ENCODE measurements around the gene CATSPERE.

Gene CATSPERE

GRCh38 chr1:244461245-244462071 is at the start of gene CATSPERE:
Gene CATSPERE, plus strand, starts transcription at chr1:244461273. Its CDS starts 157 bp downstream, at chr1:244461430.
- DNase-seq (ENCODE audit: low spot score) = peak; percentile 93

- DNase-seq (ENCODE audit: low spot score) = peak; percentile 55
These were observed 48.9 kb upstream of the CATSPERE start for GRCh38 chr1:244412176-244412575.

GRCh38 chr1:244413736-244414135 is 47.3 kb upstream of the CATSPERE start:
- no peak for DNase-seq (ENCODE audit: low spot score)

GRCh38 chr1:244414543-244414942 is 46.5 kb upstream of the CATSPERE start:
- no peak for DNase-seq (ENCODE audit: low spot score)

GRCh38 chr1:244419024-244419423 is 42.0 kb upstream of the CATSPERE start:
- no peak for DNase-seq (ENCODE audit: low spot score)

- no peak for DNase-seq (ENCODE audit: low spot score)
These were observed 38.9 kb upstream of the CATSPERE start for GRCh38 chr1:244422174-244422573.

GRCh38 chr1:244424649-244425334 is 36.3 kb upstream of the CATSPERE start:
- no peak for DNase-seq (ENCODE audit: low spot score)

- DNase-seq (ENCODE audit: low spot score) = no peak
These were observed 33.4 kb upstream of the CATSPERE start for GRCh38 chr1:244427647-244428046.

- DNase-seq (ENCODE audit: low spot score) = no peak
These were observed 31.3 kb upstream of the CATSPERE start for GRCh38 chr1:244429818-244430217.

GRCh38 chr1:244431166-244431565 is 29.9 kb upstream of the CATSPERE start:
- no peak for DNase-seq (ENCODE audit: low spot score)

GRCh38 chr1:244435562-244436205 is 25.4 kb upstream of the CATSPERE start:
- no peak for DNase-seq (ENCODE audit: low spot score)

GRCh38 chr1:244436336-244437085 is 24.6 kb upstream of the CATSPERE start:
- DNase-seq (ENCODE audit: low spot score) = no peak

GRCh38 chr1:244437086-244437468 is 24.0 kb upstream of the CATSPERE start:
- no peak for DNase-seq (ENCODE audit: low spot score)

- DNase-seq (ENCODE audit: low spot score) = no peak
These were observed 21.6 kb upstream of the CATSPERE start for GRCh38 chr1:244439391-244440032.

- DNase-seq (ENCODE audit: low spot score) = no peak
These were observed 18.2 kb upstream of the CATSPERE start for GRCh38 chr1:244442850-244443249.

GRCh38 chr1:244444854-244445253 is 16.2 kb upstream of the CATSPERE start:
- DNase-seq (ENCODE audit: low spot score) = peak; percentile 58

GRCh38 chr1:244445320-244446181 is 15.5 kb upstream of the CATSPERE start:
- no peak for DNase-seq (ENCODE audit: low spot score)

- DNase-seq (ENCODE audit: low spot score) = no peak
These were observed 14.0 kb upstream of the CATSPERE start for GRCh38 chr1:244447024-244447423.

GRCh38 chr1:244447552-244447951 is 13.5 kb upstream of the CATSPERE start:
- DNase-seq (ENCODE audit: low spot score) = no peak

- DNase-seq (ENCODE audit: low spot score) = no peak
These were observed 12.6 kb upstream of the CATSPERE start for GRCh38 chr1:244448279-244449036.
